Panc1 (cell line): ENCODE measurements around the gene LYRM4. TPM values are rescaled to one million over a fixed set of nuclear protein-coding genes. Genes with fewer than 3 reads are reported as not detected.

Experiments used
- ATAC-seq: fragments of 200-7000 bp; cut with Tn5 transposase; 2 replicates; pipeline ENCODE4 v1.9.1; 2020; ENCODE audit warnings: mild to moderate bottlenecking, moderate library complexity
- BruUV-seq: library from RNA; stranded (reverse); fragments of 400-500 nt; replicated peaks from 2 replicates; lab custom pipeline; 2021; lab: Mats Ljungman, UMichigan
- CTCF ChIA-PET: fragments of 300-600 bp; sonication (Branson Sonifier 250); formaldehyde crosslinking; loops from one replicate; lab custom pipeline; 2022; ENCODE audit warnings: antibody characterized with exemption; lab: Charles Lee
- POLR2A ChIA-PET: fragments of 300-600 bp; sonication (Branson Sonifier 250); formaldehyde crosslinking; loops from one replicate; lab custom pipeline; 2022; ENCODE audit warnings: antibody characterized with exemption; lab: Charles Lee
- DNase-seq: peaks from one replicate; pipeline ENCODE4 v3.0.0-alpha.2; 2010; ENCODE audit warnings: low read depth, low spot score
- H3K27ac ChIP-seq: 2 replicates; pipeline ENCODE4 v1.5.1; 2011; ENCODE audit warnings: mild to moderate bottlenecking, low read length, inconsistent platforms
- H3K27me3 ChIP-seq: fragments of 200-500 bp; sonication (Bioruptor generic); 2 replicates; pipeline ENCODE4 v1.6.0; 2014; ENCODE audit warnings: low read length, inconsistent platforms; ENCODE audit not compliant: control insufficient read depth, insufficient read depth
- H3K36me3 ChIP-seq: fragments of 200-500 bp; sonication (Bioruptor generic); 2 replicates; pipeline ENCODE4 v1.5.1; 2014; ENCODE audit warnings: inconsistent platforms, mild to moderate bottlenecking, low read length, moderate library complexity; ENCODE audit not compliant: control insufficient read depth, insufficient read depth
- H3K4me1 ChIP-seq: 2 replicates; pipeline ENCODE4 v1.5.1; 2011; ENCODE audit warnings: inconsistent platforms, mild to moderate bottlenecking, low read length, moderate library complexity; ENCODE audit not compliant: control insufficient read depth, insufficient read depth
- H3K4me3 ChIP-seq, 2 experiments: 2 replicates each; pipeline ENCODE4 v1.5.1; 2011 to 2012; ENCODE audit warnings: low read depth in 2 of 2, low read length in 2 of 2, mild to moderate bottlenecking in 2 of 2, inconsistent platforms in 1 of 2, moderate library complexity in 1 of 2
- H3K9me3 ChIP-seq: fragments of 200-500 bp; sonication (Bioruptor generic); 2 replicates; pipeline ENCODE4 v1.5.1; 2014; ENCODE audit warnings: low read depth, mild to moderate bottlenecking, inconsistent platforms, low read length, moderate library complexity; ENCODE audit not compliant: control insufficient read depth, insufficient read depth
- CTCF ChIP-seq: fragments of 450-650 bp; IDR thresholded peaks from 2 replicates; pipeline ENCODE4 v1.5.1; 2017; ENCODE audit warnings: mild to moderate bottlenecking
- POLR2AphosphoS5 ChIP-seq: IDR thresholded peaks from 2 replicates; pipeline ENCODE4 v1.6.1; 2012; ENCODE audit warnings: mild to moderate bottlenecking, low read depth, low read length, moderate library complexity
- REST ChIP-seq, 2 experiments: IDR thresholded peaks; 2 replicates each; pipeline ENCODE4 v1.6.1; 2011 to 2012; ENCODE audit warnings: low read depth in 2 of 2, control low read depth in 1 of 2, low read length in 1 of 2, mild to moderate bottlenecking in 1 of 2, moderate library complexity in 1 of 2; ENCODE audit not compliant: insufficient read depth in 1 of 2
- SIN3A ChIP-seq: IDR thresholded peaks from 2 replicates; pipeline ENCODE4 v1.6.1; 2012; ENCODE audit warnings: low read depth, mild to moderate bottlenecking, low read length, moderate library complexity, borderline replicate concordance; ENCODE audit not compliant: insufficient read depth
- TCF7L2 ChIP-seq: IDR thresholded peaks from 2 replicates; pipeline ENCODE4 v1.6.1; 2011; ENCODE audit warnings: mild to moderate bottlenecking, low read depth, low read length, inconsistent platforms
- in situ Hi-C: cut with HindIII; loops from 2 replicates; pipeline ENCODE4 v1.10.0; 2016; ENCODE audit warnings: low sequenced_read_pairs, low pct_unique_long_range_greater_than_20kb
- intact Hi-C: fragments of 100-400 bp; cut with micrococcal nuclease; formaldehyde crosslinking; loops from one replicate; pipeline ENCODE4 v1.10.0; 2022; ENCODE audit not compliant: unreplicated experiment
- total RNA-seq: library from RNA; stranded (reverse); gene quantifications from one replicate; pipeline ENCODE4 v1.2.1, GENCODE V29; 2021; ENCODE audit not compliant: unreplicated experiment

The LYRM4 gene
- total RNA-seq, 1 experiment from 2014 or later = 27.4 TPM

- peaks cover 6% of the 10 kb centered on the region; the same call in 1 of the 2 replicates for H3K4me1 ChIP-seq
- in situ Hi-C loops (no loop called here), intact Hi-C loops (no loop called here)
- no peak for ATAC-seq
- H3K4me3 ChIP-seq = no peak overlapping the region
- ChIA-PET CTCF (no interaction called here), POLR2A (no interaction called here)
- H3K36me3 ChIP-seq = no peaks in the 10 kb centered on the region
- no peak for TF ChIP-seq REST (IDR thresholded peaks at IDR 0.05; ENCODE audit: insufficient read depth in 1 of 2, low read depth in 2 of 2, low read length in 1 of 2)
- DNase-seq = no peak
- no peaks in the 10 kb centered on the region for H3K9me3 ChIP-seq
- BruUV-seq = no TSS peak
- no peak overlapping the region for H3K27ac ChIP-seq
- no peaks in the 10 kb centered on the region for H3K27me3 ChIP-seq
Measured at GRCh38 chr6:5307058-5307457, 46.3 kb upstream of the LYRM4 start.

- no TSS peak for BruUV-seq
- ATAC-seq (no peak), DNase-seq (no peak)
- intact Hi-C loops = no loop called here
- H3K27me3 ChIP-seq = no peaks in the 10 kb centered on the region
- H3K36me3 ChIP-seq = no peaks in the 10 kb centered on the region
- H3K9me3 ChIP-seq = no peaks in the 10 kb centered on the region
- CTCF ChIA-PET = no interaction called here
- in situ Hi-C loops = no loop called here
- POLR2A ChIA-PET = no interaction called here
- peaks cover 6% of the 10 kb centered on the region; the same call in 1 of the 2 replicates for H3K4me1 ChIP-seq
- no peak for TF ChIP-seq CTCF
- TF ChIP-seq TCF7L2 = no peak
- TF ChIP-seq SIN3A = no peak
- no peak overlapping the region for H3K4me3 ChIP-seq
- H3K27ac ChIP-seq = peak overlapping the region; percentile 48; the same call in 1 of the 2 replicates
Measured at GRCh38 chr6:5305968-5306626, 45.3 kb upstream of the LYRM4 start.

GRCh38 chr6:5303682-5304081, 42.9 kb upstream of the LYRM4 start:
- ATAC-seq (no peak), DNase-seq (no peak)
- intact Hi-C loops = no loop called here

More at GRCh38 chr6:5303682-5304081, 42.9 kb upstream of the LYRM4 start:
- CTCF ChIA-PET = interaction anchor here (0.6 to 0.7 kb wide), 2 partner anchors 76 to 160 kb away, joined by 4 read pairs; no protein-coding TSS in a partner anchor
- TF ChIP-seq POLR2AphosphoS5 (no peak), TCF7L2 (no peak), CTCF (no peak), SIN3A (no peak), REST (IDR thresholded peaks at IDR 0.05; ENCODE audit: insufficient read depth in 1 of 2, low read depth in 2 of 2, low read length in 1 of 2) (no peak)
- in situ Hi-C loops = no loop called here
- H3K4me1 ChIP-seq = peaks cover 6% of the 10 kb centered on the region; the same call in 1 of the 2 replicates
- H3K4me3 ChIP-seq = no peak overlapping the region
- no peaks in the 10 kb centered on the region for H3K36me3 ChIP-seq
- H3K27ac ChIP-seq = no peak overlapping the region
- H3K27me3 ChIP-seq = no peaks in the 10 kb centered on the region
- H3K9me3 ChIP-seq = no peaks in the 10 kb centered on the region
- BruUV-seq = no TSS peak
- POLR2A ChIA-PET = no interaction called here
